HuH-7 (cell line): ENCODE data around the gene PLEKHM3.

ENCODE experiments used
- DNase-seq: peaks from one replicate; pipeline ENCODE4 v3.0.0; 2011; ENCODE audit warnings: low spot score

Gene PLEKHM3, protein sequence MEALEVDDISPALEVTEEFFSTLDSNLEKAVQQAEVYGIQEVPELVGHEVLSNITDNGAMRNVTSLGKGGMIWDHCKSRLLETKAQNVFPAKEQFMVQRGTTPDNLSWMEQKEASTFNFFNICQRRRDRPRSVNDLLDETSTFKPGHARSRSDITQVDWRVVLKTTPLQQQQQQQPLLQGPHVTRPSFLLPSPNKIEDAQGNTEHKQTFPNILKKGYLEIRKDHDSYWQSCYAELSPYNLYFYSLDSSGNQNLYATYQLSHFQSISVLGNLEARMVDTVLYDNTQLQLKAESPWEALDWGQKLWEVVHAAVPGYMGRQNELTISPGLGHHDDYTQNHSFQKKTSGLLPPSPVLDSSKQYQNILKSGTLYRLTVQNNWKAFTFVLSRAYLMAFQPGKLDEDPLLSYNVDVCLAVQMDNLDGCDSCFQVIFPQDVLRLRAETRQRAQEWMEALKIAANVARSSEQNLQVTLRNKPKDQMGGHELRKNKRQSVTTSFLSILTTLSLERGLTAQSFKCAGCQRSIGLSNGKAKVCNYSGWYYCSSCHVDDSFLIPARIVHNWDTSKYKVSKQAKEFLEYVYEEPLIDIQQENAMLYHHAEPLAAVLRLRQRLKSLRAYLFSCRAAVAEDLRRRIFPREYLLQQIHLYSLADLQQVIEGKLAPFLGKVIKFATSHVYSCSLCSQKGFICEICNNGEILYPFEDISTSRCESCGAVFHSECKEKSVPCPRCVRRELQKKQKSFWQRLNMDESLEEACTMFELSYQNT

DNA sequence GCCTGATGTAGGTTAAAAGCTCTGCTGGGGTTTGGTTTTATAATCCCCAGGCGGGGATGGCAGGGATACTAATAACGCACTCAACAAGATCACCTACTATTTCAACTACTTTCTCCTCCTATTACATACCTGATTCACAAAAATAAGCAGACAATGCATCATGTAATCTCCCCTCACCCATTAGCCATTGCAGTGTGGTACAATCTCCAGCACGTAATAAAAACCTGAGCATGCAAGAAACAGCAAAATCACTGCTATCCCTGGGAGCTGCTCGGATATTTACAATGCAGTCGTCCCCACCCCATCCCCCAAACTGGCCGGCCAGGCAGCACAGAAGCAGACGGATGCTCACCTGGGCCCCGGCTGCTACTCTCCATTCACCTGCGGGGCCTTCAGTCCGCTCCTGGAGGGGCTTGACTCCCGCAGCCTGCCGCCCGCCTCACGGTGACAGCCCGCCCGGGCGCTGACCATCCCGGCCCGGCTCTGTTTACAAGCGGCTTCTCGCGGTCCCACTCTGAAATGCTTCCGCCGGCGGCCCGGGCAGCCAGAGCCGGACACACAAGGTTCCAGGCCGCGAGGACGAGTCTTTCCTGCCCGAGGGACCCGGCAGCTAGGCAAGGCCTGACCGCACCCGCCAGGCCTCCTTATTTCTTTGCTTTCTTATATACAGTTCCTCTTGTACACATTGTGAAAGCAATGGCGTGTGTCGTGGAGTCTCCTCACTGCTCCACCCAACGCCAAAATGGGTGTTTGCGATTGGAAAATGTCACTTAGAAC is at the start of gene PLEKHM3:
PLEKHM3 (minus strand) TSS at position 491 of the 777 bp plus-strand sequence. CDS start 23,888 bp downstream, outside the sequence.
- peak; percentile 62 for DNase-seq

DNA sequence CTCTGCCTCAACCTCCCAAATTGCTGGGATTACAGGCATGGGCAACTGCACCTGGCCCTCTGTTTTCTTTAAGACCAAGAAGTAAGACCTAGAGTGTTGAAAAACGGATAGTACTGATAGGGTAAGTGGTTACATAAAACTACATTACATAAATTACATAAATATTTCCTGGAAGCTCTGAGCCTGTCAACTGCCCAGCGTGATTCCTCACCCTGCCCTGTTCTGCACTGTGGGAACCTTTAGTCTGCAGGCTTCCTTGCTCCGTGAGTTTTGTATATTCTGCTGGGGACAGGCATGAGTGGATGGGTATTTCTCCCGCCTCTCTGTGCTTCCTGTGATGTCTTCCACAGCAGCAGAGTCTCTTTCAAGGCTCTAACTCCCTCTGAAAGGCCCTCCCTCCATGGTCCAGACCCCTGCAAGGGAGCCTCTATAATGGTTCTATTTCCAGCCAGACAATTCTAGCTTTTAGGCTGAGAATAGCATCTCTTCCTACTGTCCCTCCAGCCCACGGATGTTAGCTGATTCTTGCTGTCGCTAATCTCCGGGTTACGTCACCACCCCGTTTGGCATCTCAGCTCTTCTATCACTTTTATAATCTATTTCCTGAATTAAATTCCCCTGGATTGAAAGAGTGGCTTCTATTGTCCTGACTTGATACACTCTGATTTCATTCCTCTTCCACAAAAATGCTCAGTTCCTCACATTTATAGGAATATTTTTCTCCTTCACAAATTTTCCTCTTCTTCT is 49.5 kb upstream of the PLEKHM3 start:
- DNase-seq = no peak

DNA sequence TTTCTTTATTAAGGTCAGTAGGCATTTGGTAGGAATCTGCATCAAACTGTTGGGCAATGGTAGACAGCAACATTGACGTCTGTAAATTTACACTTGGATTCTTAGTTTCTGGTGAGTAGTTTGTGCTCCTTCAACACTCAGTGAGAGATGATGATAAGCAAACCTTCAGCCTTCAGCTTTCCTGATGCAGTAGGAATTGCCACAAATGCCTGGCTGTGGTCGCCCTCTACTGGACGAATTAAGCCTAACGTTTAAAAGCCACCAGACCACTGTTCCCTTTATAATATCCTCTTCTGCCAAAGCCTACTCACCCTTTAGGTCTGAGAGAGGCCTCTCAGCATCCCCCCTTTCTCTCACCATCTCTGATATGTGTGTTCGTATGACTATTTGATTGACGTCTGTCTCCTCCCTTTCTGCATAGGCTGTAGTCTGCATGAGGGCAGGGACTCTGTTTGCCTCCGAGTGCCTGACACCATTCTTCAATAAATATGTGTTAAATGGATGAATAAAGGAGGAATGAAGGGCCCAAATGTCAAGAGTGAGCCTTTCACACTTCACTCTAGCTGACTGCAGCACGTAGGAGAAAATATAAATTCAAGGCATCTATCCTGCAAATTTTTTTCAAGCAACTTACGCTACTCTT is 47.0 kb upstream of the PLEKHM3 start:
- DNase-seq = peak; percentile 63

DNA sequence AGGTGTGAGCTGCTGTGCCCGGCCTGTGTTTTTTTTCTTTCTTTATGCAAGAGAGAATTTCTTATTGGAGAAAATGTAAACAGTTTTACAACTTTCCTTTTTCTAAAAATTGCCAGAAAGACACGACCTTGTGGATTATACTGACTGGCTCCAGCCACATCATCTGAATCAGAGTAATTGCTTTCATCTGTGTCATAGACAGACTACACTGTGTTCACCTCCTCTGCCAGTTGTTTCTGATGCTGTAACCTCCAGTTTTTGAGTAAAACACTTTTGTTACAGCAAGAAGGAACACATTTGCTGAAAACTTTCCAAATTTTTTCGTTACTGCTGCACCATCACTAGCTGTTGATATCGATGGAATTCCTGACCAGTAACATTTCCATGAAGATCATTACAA is 43.9 kb upstream of the PLEKHM3 start:
- no peak for DNase-seq

DNA sequence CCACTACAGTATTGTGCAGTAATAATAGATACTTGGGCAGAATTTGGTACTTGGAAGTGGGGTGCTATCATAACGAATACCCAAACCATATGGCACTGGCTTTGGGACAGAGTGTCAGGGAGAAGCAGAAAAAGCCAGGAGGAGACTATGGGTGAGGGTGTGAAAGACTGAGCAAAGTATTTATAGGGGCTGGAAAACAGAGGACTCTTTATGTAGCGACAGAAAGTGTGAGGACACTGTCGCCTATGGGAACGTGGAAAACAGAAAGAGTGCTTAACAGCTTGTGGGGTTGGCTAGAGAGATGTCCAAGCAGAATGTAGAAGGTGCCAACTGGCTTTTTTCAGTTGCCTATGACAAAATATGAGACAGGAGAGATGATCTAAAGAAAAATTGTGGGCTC is 40.7 kb upstream of the PLEKHM3 start:
- DNase-seq = no peak

DNA sequence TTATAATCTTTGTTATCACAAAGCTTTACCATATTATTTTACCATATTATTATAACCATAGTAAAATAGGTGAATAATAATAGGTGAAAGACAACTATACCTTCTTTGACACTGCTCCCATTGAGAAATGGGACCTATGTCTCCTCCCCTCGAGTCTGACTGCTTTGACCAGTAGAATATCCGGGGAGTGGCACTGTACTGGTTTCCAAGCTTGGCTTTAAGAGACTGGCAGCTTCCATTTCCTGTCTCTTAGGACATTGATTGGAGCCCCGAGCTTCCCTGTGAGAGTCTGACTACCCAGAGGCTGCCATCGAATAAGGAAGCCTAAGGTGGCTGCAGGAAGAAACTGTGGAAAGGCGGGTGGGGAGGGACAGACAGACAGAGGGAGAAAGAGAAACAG is 40.1 kb upstream of the PLEKHM3 start:
- no peak for DNase-seq

DNA sequence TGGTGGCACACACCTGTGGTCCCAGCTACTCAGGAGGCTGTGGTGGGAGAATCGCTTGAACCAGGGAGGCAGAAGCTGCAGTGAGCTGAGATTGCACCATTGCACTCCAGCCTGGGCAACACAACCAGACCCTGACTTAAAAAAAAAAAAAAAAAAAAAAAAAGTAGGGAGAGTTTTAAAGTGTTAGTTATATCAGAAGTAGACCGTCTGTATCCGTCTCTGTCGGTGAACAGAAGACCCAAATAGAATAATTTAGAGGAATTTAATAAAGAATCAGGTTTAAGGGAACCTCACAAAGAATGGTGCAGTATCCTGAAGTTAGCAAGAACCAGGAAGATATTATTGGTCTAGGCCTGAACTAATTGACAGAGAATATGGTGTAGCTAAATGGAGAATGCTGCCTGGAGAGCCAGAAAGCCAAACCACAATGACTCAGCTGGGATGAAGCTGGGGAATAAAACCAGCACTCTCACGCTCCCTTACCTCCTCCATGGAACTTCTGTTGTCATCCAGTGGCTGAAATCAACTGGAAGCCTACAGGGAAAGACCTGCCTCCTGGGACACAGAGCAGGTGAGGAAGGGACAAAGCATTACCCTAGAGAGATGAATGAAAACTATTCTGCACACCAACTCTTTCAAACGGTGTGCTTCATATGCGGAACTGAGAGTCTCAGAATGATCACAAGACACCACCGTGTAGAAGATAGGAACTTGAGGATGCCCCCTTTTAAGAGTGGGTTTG is 39.1 kb upstream of the PLEKHM3 start:
- DNase-seq = no peak

DNA sequence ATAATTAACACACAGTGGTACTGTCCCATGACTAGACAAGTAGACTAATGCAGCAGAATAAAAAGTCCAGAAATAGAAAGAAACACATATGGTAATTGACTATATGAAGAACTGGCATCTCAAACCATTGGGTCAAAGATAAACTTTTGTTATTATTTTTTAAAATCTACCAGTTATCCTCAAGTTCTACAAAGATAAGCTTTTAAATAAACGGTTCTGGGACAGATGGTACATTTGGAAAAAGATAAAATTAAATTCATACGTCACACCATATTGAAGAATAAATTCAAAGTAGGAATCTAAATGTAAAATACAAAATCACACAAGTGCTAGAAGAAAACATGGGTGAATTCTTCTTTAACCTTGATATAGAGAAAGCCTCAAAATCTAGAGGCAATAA is 37.6 kb upstream of the PLEKHM3 start:
- no peak for DNase-seq

DNA sequence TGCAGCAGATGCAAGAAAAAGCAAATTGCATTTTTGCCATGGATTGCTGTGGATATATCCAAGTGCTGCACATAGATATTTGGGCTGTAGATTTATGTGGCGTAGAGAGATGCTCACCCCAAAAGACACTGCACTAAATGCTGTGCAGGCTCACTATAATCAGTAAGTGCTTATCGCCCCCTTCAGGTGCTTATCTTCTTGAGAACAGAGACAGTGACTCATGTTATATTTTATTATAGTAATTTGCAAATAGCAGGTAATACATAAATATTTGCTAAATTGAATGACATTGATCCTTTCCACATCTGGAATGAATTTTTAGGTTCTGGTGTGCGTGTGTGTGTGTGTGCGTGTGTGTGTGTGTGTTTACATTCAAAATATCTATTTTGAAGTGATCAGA is 36.8 kb upstream of the PLEKHM3 start:
- DNase-seq = no peak

DNA sequence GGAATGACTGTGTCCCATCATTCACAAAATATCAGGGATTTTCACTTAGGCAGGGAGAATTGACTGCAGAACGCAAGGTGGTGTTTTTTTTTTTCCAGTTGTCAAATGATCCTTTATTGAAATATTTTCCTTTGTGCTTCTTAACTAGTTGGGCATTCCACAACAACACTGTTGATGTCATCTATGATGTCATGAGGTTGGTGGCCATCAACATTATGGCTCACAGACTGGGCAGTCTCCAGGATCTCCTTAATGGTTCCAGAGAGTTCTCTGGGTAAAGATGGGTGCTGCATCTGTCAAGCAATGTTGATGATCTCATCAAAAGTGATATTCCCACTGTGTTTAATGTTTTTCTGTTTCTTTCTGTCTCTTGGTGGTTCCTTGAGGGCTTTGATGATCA is 31.8 kb upstream of the PLEKHM3 start:
- DNase-seq = no peak

DNA sequence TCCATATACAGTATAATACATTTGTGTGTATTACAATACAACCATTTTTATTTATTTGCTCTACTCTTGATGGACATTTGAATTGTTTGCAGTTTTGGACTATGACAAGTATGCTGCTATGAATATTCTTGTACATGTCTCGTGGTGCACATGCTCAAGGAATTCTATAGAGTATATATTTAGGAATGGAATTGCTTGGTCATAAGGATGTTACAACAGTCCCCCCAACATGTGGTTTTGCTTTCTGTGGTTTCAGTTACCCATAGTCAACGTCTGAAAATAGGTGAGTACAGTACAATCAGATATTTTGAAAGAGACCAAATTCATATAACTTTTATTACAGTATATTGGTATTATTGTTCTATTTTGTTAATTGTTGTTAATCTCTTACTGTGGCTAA is 24.1 kb upstream of the PLEKHM3 start:
- DNase-seq = no peak

DNA sequence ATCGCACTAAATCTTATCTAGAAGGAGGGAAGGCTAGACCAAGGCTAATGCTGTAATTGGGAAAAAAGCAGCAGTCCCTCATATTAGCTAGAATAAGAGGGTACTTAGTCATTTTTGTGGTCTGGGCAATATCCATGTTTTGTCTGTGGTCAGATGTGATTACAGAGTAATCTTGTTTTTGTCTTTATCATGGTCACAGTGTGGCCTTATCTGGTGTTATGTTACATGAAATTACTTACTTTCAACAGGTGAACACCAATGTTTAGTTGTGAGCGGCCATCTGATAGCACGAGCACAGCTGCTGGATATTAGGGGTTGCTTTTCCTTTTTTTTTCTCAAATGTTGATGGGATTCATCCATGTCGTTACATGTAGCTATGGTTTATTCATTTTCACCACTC is 23.7 kb upstream of the PLEKHM3 start:
- DNase-seq = no peak

DNA sequence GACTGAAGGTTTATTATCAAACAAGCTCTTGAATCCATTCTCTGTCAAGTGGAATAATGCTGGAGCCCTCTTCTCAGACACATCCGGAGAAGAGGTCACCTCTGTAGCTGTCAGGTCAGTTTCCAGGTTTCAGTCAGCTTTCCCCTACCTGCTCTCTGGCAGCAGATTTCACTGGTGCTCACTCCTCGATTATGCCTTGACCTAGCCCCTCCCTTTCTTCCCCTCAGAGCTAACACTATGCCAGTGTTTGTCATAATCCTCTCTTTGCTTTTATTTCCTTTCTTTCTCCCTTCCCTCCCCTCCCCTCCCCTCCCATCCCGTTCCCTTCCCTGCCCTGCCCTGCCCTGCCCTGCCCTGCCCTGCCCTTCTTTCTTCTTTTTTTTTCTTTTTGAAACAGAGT is 22.5 kb upstream of the PLEKHM3 start:
- DNase-seq = no peak

DNA sequence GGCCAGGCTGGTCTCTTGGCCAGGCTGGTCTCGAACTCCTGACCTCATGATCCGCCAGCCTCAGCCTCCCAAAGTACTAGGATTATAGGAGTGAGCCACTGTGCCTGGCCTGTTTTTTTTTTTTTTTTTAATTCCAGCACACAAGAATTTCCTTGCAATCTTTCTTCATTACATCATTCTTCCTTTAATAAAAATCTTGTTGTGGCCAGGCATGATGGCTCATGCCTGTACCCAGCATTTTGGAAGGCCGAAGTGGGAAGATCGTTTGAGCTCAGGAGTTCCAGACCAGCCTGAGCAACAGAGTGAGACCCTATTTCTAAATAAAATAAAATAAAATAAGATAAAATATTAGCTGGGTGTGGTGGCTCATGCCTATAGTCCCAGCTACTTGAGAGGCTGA is 21.4 kb upstream of the PLEKHM3 start:
- DNase-seq = no peak

DNA sequence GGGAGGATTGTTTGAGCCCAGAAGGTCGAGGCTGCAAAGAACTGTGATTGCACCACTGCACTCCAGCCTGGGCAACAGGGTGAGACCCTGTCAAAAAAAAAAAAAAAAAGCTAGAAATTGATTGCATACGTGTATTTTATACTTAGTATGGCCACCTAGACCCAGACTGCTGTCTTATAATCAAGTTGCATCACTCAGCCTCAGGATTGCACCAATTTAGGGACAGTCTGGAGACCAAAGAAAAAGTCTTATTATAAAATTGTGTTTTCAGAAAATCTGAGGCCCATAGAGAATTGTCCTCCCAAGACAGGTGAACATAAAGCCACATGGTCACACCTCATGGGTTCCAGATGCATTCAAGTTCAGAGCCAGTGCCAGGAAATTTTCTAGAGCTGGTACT is 17.1 kb upstream of the PLEKHM3 start:
- no peak for DNase-seq

DNA sequence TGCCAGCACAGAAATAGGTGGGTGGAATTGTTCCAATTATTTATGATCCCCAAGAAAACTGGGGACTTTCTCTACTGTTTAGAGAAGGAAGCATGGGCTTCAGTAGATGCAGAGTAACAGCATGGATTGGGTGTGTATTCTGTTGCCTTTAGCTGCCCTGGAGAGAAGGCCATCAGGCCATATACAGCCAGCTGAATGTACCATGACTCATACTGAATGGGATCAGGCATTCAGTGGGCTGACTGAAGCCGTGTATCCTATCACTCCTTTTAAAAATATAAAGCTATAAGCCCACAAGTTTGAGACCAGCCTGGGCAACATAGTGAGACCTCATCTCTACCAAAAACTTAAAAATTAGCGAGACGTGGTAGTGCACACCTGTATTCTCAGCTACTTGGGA is 16.7 kb upstream of the PLEKHM3 start:
- no peak for DNase-seq

DNA sequence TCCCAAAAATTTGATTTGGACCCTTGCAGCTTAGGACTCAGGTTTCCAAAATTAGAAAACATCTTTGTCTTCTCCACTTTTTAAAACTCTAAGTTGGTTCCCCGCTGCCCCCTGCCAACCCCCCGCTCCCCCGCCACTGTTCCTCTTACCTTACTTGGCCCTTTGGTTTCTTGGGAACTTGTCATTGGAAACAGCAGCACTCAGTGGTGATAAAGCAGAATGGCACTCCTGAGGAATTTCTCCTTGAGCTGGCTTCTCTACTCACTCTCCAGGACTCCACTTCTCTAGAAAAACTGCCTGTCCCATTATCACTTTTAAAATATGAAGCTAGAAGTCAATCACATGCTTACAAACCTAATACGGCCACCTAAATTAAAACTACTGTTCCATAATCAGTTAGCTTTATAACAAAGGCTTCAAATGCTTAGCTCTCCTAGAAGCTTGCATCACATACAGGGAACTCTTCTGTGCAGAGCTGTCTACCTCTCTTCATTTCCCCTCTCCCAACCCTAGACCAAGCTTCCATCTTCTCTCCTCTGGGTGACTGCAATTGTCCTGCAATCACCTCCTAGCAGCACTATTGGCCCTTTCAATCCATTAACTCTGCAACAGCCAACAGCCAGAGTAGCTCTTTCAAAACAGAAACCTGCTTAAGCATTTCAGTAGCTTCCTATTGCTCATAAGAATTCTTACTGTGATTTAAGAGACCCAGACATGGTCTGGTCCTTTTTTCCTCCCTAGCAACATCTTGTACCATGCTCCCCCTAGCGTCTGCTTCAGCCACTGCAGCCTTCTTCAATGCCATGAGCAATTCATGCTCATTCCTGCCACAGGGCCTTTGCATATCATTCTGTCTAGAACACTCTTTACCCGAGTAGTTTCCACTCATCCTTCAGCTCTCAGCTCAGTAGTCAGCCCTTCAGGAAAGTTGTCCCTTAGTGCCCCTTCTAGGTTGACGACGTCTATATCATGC is 15.2 kb upstream of the PLEKHM3 start:
- no peak for DNase-seq

DNA sequence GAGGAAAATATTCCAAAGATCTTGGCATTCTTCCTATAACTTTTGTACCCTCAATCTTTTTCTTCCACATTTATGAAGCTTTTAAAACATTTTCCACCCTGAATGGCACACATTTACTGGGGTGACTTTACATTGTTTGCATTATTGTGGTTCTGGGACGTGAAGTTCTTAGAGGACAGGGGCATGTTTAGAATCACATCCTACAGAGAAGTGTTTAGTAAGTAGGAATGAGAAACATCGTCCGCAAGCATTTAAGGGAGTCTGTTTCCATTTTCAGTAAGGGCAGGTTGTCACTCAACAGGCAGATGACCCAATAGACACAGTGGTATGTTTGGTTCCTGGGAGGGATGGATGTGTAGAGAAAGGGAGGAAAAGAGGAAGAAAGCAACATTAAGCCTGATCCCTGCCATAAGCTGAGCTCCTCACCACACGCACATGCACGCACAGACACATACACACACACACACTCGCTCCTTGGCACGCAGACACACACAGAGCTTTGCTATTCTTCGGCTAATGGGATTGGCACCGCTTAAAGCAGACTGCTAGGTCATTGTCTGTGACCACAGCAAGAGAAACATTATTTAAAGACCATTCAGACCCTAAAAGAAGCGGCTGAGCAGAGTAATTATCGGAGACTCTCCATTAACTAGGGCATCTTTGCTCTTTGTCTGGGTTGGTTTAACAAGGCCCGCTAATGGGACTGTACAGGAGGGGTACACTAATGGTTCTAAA is 14.2 kb upstream of the PLEKHM3 start:
- DNase-seq = no peak
